Activated T-helper 17 cell treated with anti-CD3 and anti-CD28 coated beads, Interleukin-2, amount 50 U/mL, for 72 hours (primary cell): Measurements from ENCODE around the gene RNF150. TPM values are rescaled to one million over a fixed set of nuclear protein-coding genes. Genes with fewer than 3 reads are reported as not detected.
"Not testable (repeated sequence)": the region's sequence is repeated elsewhere in the genome, so short reads cannot be mapped to it uniquely, and the experiment has no call there.

ENCODE experiments used
- ATAC-seq: fragments of 150-1000 bp; cut with Tn5 transposase; replicated peaks from 2 replicates; pipeline ENCODE4 v1.10.0; 2021; ENCODE audit warnings: mild to moderate bottlenecking, moderate library complexity
- H3K27ac Mint-ChIP-seq: one replicate; pipeline ENCODE4 v1.8.0; 2022; ENCODE audit warnings: mixed read lengths
- H3K27me3 Mint-ChIP-seq: one replicate; pipeline ENCODE4 v1.8.0; 2022; ENCODE audit warnings: mixed read lengths
- H3K36me3 Mint-ChIP-seq: one replicate; pipeline ENCODE4 v1.8.0; 2022; ENCODE audit warnings: low read depth, mild to moderate bottlenecking, mixed read lengths
- H3K4me1 Mint-ChIP-seq: one replicate; pipeline ENCODE4 v1.8.0; 2022; ENCODE audit warnings: mixed read lengths
- H3K4me3 Mint-ChIP-seq: one replicate; pipeline ENCODE4 v1.8.0; 2022; ENCODE audit warnings: mild to moderate bottlenecking, mixed read lengths
- H3K9me3 Mint-ChIP-seq: one replicate; pipeline ENCODE4 v1.8.0; 2022; ENCODE audit warnings: mixed read lengths
- total RNA-seq, 2 donors: library from RNA; stranded (reverse); gene quantifications; one replicate each; pipeline ENCODE4 v1.2.3, GENCODE V29; 2022

The RNF150 gene
- total RNA-seq, 2 donors from 2014 or later, result 0.11 TPM; not detected in 1

GRCh38 chr4:141074098-141074878, 59.0 kb downstream of the RNF150 start:
- no peak for ATAC-seq
- H3K9me3 Mint-ChIP-seq, result no peaks in the 10 kb centered on the region
- H3K27me3 Mint-ChIP-seq, result no peaks in the 10 kb centered on the region
- H3K4me1 Mint-ChIP-seq, result no peaks in the 10 kb centered on the region
- no peak overlapping the region for H3K27ac Mint-ChIP-seq
- no peaks in the 10 kb centered on the region for H3K36me3 Mint-ChIP-seq
- H3K4me3 Mint-ChIP-seq, result no peak overlapping the region

- H3K9me3 Mint-ChIP-seq, result no peaks in the 10 kb centered on the region
- no peaks in the 10 kb centered on the region for H3K27me3 Mint-ChIP-seq
- no peaks in the 10 kb centered on the region for H3K4me1 Mint-ChIP-seq
- no peak for ATAC-seq
- H3K27ac Mint-ChIP-seq, result no peak overlapping the region
- no peaks in the 10 kb centered on the region for H3K36me3 Mint-ChIP-seq
- H3K4me3 Mint-ChIP-seq, result no peak overlapping the region
Measured at GRCh38 chr4:141066690-141067089, 66.6 kb downstream of the RNF150 start.

DNA sequence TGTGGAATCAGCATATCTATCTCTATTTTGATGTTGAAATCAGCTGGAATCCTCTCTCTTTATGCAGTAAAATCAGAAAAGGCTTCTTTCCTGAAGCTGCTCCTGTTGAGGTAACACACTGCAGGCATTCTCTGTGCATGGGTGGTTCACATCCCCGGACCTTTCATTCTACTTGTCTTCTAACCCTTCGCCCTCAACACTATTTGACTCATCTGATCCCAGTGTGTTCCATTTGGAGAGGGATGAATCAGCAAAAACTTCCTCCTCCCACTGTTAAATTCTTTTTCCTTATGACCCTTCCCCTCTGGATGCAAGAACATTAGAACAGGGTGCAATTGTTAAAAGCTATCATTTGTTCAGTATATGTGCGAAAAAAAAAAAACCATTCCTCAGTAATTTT, 67.4 kb downstream of the RNF150 start:
- H3K4me1 Mint-ChIP-seq, result no peaks in the 10 kb centered on the region
- no peaks in the 10 kb centered on the region for H3K36me3 Mint-ChIP-seq
- H3K9me3 Mint-ChIP-seq, result no peaks in the 10 kb centered on the region
- ATAC-seq, result no peak
- no peak overlapping the region for H3K27ac Mint-ChIP-seq
- no peaks in the 10 kb centered on the region for H3K27me3 Mint-ChIP-seq
- no peak overlapping the region for H3K4me3 Mint-ChIP-seq

DNA sequence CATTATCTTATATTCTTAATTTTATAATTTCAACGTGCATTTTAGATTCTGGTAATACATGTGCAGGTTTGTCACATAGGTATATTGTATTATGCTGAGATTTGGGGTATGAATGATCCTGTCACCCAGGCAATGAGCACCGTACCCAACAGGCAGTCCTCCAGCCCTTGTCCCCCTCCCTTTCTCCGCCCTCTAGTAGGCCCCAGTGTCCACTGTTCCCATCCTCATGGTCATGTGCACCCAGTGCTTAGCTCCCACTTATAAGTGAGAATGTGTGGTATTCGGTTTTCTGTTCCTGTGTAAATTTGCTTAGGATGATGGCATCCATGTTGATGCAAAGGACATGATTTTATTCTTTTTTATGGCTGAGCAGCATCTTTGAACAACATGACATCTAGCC, 70.6 kb downstream of the RNF150 start:
- no peak for ATAC-seq
- Mint-ChIP-seq H3K4me3 (no peak overlapping the region), H3K36me3 (no peaks in the 10 kb centered on the region), H3K4me1 (no peaks in the 10 kb centered on the region), H3K9me3 (no peaks in the 10 kb centered on the region), H3K27ac (no peak overlapping the region), H3K27me3 (no peaks in the 10 kb centered on the region)

DNA sequence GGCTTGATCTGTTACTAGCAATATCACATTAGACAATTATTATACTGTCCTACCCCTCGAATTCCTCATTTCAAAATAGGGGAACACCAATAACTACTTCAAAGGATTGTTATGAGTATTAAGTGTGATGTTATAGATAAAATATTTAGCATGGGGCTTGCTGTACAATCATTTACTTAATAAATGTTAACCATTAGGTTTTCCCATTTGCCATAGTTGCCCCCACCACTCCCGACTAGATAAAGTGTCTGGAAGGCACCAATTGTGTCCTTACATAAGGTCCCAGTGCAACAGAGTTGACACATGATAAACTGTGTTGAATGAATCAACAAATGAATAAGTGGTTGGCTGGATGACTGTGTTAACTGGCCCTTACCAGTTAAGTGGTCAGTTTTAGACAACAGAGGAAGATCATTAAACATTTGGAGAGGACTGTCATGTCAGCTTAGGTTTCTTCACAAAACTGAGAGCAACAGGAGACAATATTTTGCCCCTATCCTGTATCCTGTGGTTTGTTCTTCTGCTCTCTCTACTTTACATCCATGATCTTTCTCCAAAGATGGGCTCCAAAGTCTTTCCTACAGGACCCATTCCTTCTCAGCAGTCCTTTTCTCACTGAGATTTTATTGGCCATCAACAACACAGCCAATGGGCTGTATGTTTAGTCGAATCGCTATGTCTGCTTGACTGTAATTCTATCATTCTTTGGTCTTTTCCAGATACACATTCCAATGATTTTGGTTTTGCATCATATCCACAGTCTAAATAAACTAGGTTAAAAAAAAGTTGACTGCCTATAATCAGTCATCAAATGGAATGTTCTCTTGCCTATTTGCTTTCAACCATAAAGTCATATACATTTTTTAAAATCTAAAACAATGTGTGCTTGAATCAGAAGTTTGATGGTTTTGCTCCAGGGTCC, 74.4 kb downstream of the RNF150 start:
- H3K9me3 Mint-ChIP-seq, result no peaks in the 10 kb centered on the region
- no peak overlapping the region for H3K27ac Mint-ChIP-seq
- no peak for ATAC-seq
- H3K4me3 Mint-ChIP-seq, result no peak overlapping the region
- no peaks in the 10 kb centered on the region for H3K36me3 Mint-ChIP-seq
- H3K4me1 Mint-ChIP-seq, result no peaks in the 10 kb centered on the region
- H3K27me3 Mint-ChIP-seq, result no peaks in the 10 kb centered on the region

DNA sequence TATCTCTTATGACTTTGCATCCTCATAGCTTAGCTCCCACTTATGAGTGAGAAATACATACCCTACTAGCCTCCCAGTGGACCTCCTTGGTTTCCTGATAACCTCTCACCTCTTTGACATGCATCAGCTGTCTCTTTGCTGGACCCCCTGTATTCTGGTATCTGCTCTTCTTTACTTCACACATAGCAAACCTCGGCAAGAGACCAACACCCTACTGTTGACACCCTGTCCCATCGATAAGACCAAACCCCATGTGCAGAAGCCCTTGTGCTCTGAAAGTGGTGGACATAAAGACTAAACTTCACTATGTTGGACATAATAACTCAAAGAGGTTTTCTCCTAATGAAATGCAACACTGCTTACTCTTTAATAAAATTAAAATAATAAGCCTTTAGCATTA, 75.7 kb downstream of the RNF150 start:
- H3K27me3 Mint-ChIP-seq, result peaks cover 6% of the 10 kb centered on the region
- no peak overlapping the region for H3K27ac Mint-ChIP-seq
- H3K9me3 Mint-ChIP-seq, result no peaks in the 10 kb centered on the region
- ATAC-seq, result no peak
- H3K4me1 Mint-ChIP-seq, result no peaks in the 10 kb centered on the region
- H3K4me3 Mint-ChIP-seq, result no peak overlapping the region
- H3K36me3 Mint-ChIP-seq, result no peaks in the 10 kb centered on the region

DNA sequence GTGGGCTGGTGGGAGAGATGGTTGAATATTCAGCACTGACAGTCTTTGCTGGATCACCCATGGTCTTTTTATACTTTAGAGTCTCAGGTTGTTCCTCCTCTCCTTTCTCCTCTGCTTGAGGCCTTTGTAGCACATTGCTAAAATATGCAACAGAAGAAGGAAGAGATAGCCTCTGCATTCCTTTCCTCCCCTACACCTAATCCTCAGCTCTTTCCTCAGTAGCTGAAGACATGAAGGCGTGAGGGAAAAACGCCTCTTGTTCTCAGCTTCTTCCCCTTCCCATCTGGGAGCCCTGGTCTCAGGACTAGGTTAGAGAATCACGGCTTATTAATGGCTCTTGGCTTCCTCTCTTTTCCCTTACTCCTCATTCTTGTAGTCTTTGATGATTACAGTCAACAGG, 76.8 kb downstream of the RNF150 start:
- Mint-ChIP-seq H3K36me3 (no peaks in the 10 kb centered on the region), H3K4me3 (no peak overlapping the region), H3K9me3 (no peaks in the 10 kb centered on the region), H3K4me1 (no peaks in the 10 kb centered on the region), H3K27ac (no peak overlapping the region), H3K27me3 (peaks cover 6% of the 10 kb centered on the region)
- ATAC-seq, result no peak

GRCh38 chr4:141054446-141054845, 78.8 kb downstream of the RNF150 start:
- H3K4me3 Mint-ChIP-seq, result no peak overlapping the region
- H3K9me3 Mint-ChIP-seq, result no peaks in the 10 kb centered on the region
- no peak for ATAC-seq
- peaks cover 6% of the 10 kb centered on the region for H3K27me3 Mint-ChIP-seq
- no peaks in the 10 kb centered on the region for H3K36me3 Mint-ChIP-seq
- no peaks in the 10 kb centered on the region for H3K4me1 Mint-ChIP-seq
- no peak overlapping the region for H3K27ac Mint-ChIP-seq

GRCh38 chr4:141050999-141051398, 82.3 kb downstream of the RNF150 start:
- not testable (repeated sequence) for H3K4me1 Mint-ChIP-seq, H3K9me3 Mint-ChIP-seq, H3K4me3 Mint-ChIP-seq, H3K27ac Mint-ChIP-seq, ATAC-seq, H3K36me3 Mint-ChIP-seq, H3K27me3 Mint-ChIP-seq

DNA sequence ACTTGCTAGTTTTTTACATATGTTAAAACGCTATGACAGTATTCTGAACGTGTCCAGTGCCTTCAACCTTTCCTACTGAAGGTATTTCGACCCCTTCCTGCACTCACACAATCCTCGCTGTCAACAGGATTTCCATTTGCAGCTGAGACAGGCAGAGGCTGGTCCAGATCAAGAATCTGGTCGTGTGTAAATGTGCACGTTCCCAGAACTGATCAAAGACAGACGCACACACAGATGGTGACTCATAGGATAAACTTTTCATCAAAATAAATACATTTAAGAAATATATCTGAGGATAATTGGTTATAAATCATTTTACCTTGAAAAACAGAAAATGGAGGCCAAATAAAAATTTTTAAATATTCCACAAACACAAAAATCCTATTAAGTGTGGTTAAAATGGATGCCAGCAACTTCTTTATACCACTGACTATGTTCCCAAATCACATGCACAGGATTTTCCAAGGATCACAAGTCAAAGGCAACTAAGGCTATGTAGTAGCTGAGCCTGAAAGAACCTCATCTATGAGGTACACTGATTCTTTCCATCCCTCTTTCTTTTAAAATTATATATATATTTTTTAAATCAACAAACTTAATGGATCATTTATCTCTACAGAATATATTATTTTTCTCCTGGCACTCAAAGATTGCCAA, 85.9 kb downstream of the RNF150 start:
- Mint-ChIP-seq H3K36me3 (no peaks in the 10 kb centered on the region), H3K27me3 (no peaks in the 10 kb centered on the region), H3K4me1 (no peaks in the 10 kb centered on the region), H3K27ac (no peak overlapping the region), H3K4me3 (no peak overlapping the region), H3K9me3 (no peaks in the 10 kb centered on the region)
- ATAC-seq, result no peak

- no peaks in the 10 kb centered on the region for H3K36me3 Mint-ChIP-seq
- ATAC-seq, result no peak
Measured at GRCh38 chr4:141046255-141046654, 87.0 kb downstream of the RNF150 start.

DNA sequence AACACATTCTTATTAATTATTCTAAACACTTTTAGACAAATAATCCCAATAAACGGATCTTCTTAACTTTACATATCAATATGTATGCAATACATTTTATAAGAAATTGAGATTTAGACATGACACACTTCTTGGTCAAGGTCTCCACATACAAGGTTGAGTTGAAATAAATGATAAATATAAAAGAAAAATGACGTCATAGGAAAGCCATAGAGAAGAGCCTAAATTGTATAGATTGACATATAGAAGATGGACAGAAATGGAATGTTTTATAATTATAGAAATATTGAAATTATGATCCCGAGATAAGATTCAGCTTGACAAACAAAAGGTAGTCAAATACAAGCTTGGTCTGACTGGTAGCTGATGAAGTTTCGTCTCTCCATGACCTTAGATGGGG, 87.4 kb downstream of the RNF150 start:
- no peak overlapping the region for H3K27ac Mint-ChIP-seq
- no peaks in the 10 kb centered on the region for H3K9me3 Mint-ChIP-seq
- no peak overlapping the region for H3K4me3 Mint-ChIP-seq
- ATAC-seq, result no peak
- peaks cover 4% of the 10 kb centered on the region for H3K27me3 Mint-ChIP-seq
- H3K36me3 Mint-ChIP-seq, result no peaks in the 10 kb centered on the region
- no peaks in the 10 kb centered on the region for H3K4me1 Mint-ChIP-seq

More at GRCh38 chr4:141046255-141046654, 87.0 kb downstream of the RNF150 start:
- Mint-ChIP-seq H3K9me3 (no peaks in the 10 kb centered on the region), H3K27me3 (peaks cover 1% of the 10 kb centered on the region), H3K4me3 (no peak overlapping the region), H3K4me1 (no peaks in the 10 kb centered on the region), H3K27ac (no peak overlapping the region)

- no peak overlapping the region for H3K27ac Mint-ChIP-seq
- peaks cover 13% of the 10 kb centered on the region for H3K27me3 Mint-ChIP-seq
- no peak overlapping the region for H3K4me3 Mint-ChIP-seq
Measured at GRCh38 chr4:141041021-141041476, 92.2 kb downstream of the RNF150 start.

DNA sequence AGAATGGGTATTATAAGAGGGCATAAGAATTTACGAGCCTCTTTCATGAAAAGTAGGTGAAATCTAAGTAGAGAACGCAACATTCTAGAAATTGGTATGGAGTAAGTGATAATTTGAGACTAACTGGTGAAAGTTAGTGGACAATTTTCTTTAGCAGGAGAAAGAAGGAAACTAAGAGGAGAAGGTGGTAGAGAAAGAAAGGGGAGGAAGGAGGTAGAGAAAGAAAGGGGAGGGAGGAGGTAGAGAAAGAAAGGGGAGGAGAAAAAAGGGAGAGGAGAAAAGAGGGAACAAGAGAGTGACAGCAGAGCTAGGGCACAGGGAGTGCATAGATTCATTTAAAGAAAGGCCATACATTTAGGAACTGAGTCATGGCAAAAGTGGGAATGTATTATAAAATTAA, 94.1 kb downstream of the RNF150 start:
- no peak overlapping the region for H3K4me3 Mint-ChIP-seq
- ATAC-seq, result no peak
- H3K36me3 Mint-ChIP-seq, result no peaks in the 10 kb centered on the region
- peaks cover 13% of the 10 kb centered on the region for H3K27me3 Mint-ChIP-seq
- no peak overlapping the region for H3K27ac Mint-ChIP-seq
- no peaks in the 10 kb centered on the region for H3K9me3 Mint-ChIP-seq
- H3K4me1 Mint-ChIP-seq, result no peaks in the 10 kb centered on the region

More at GRCh38 chr4:141041021-141041476, 92.2 kb downstream of the RNF150 start:
- no peak for ATAC-seq
- Mint-ChIP-seq H3K36me3 (no peaks in the 10 kb centered on the region), H3K9me3 (no peaks in the 10 kb centered on the region), H3K4me1 (no peaks in the 10 kb centered on the region)
